Peyer's patch (tissue), 4 donors: ENCODE data around the gene SMIM45.

ENCODE experiments used
- DNase-seq, 3 donors: peaks; one replicate each; pipeline ENCODE4 v3.0.0-alpha.2; 2017 to 2019
- H3K27ac ChIP-seq, 4 donors: fragments of 200-600 bp; sonication (generic); one replicate each; pipeline ENCODE4 v1.5.1; 2016 to 2019
- H3K27me3 ChIP-seq, 2 donors: fragments of 200-600 bp; sonication (generic); one replicate each; pipeline ENCODE4 v1.5.1; 2019
- H3K36me3 ChIP-seq, 3 donors: fragments of 200-600 bp; sonication (generic); one replicate each; pipeline ENCODE4 v1.5.1; 2016 to 2019
- H3K4me1 ChIP-seq, 4 donors: fragments of 200-600 bp; sonication (generic); one replicate each; pipeline ENCODE4 v1.5.1; 2016 to 2019
- H3K4me3 ChIP-seq, 4 donors: fragments of 200-600 bp; sonication (generic); 1 replicate in 3 of 4; 2 replicates in 1 of 4; pipeline ENCODE4 v1.5.1; 2016 to 2019; ENCODE audit warnings: mild to moderate bottlenecking in 1 of 4
- H3K9me3 ChIP-seq, 4 donors: fragments of 200-600 bp; sonication (generic); one replicate each; pipeline ENCODE4 v1.5.1; 2016 to 2019; ENCODE audit warnings: mild to moderate bottlenecking in 1 of 4
- POLR2A ChIP-seq, 2 donors: fragments of 450-650 bp; IDR thresholded peaks; one replicate each; pipeline ENCODE4 v1.5.1; 2017; ENCODE audit warnings: antibody characterized with exemption in 2 of 2, mild to moderate bottlenecking in 2 of 2, moderate library complexity in 2 of 2
- TF ChIP-seq, protein P1 (sequence below), 6 experiments: fragments of 450-650 bp in 4 of 6; fragments of 200-600 bp in 2 of 6; sonication (generic) in 1 of 6; IDR thresholded peaks; one replicate each; pipeline ENCODE4 v1.5.1; 2017 to 2019; ENCODE audit warnings: antibody characterized with exemption in 6 of 6, mild to moderate bottlenecking in 3 of 6, moderate library complexity in 1 of 6

Gene SMIM45

DNA sequence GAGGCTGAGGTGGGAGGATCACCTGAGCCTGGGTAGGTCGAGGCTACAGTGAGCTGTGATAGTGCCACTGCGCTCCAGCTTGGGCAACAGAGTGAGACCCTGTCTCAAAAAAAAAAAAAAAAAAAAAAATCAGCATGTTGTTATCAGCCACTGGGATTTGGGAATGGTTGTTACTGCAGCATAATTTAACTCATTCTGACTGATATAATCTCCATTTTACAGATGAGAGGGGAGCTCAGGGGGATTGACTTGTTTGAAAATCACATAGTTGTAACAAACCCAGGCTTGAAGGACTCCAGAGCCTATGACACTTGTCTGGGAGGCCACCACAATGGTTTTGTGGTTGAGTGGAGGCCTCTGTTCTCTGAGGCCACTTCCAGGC, 14.3 kb downstream of the SMIM45 start:
- DNase-seq: no peak
- Histone ChIP-seq H3K4me3 (no peak overlapping the region), H3K27ac (no peak overlapping the region), H3K9me3 (no peaks in the 10 kb centered on the region), H3K4me1 (no peaks in the 10 kb centered on the region), H3K27me3 (no peaks in the 10 kb centered on the region), H3K36me3 (no peaks in the 10 kb centered on the region)
- no peak for TF ChIP-seq POLR2A (IDR thresholded peaks at IDR 0.05)
- TF ChIP-seq, protein P1, sequence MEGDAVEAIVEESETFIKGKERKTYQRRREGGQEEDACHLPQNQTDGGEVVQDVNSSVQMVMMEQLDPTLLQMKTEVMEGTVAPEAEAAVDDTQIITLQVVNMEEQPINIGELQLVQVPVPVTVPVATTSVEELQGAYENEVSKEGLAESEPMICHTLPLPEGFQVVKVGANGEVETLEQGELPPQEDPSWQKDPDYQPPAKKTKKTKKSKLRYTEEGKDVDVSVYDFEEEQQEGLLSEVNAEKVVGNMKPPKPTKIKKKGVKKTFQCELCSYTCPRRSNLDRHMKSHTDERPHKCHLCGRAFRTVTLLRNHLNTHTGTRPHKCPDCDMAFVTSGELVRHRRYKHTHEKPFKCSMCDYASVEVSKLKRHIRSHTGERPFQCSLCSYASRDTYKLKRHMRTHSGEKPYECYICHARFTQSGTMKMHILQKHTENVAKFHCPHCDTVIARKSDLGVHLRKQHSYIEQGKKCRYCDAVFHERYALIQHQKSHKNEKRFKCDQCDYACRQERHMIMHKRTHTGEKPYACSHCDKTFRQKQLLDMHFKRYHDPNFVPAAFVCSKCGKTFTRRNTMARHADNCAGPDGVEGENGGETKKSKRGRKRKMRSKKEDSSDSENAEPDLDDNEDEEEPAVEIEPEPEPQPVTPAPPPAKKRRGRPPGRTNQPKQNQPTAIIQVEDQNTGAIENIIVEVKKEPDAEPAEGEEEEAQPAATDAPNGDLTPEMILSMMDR (IDR thresholded peaks at IDR 0.05): no peak

DNA sequence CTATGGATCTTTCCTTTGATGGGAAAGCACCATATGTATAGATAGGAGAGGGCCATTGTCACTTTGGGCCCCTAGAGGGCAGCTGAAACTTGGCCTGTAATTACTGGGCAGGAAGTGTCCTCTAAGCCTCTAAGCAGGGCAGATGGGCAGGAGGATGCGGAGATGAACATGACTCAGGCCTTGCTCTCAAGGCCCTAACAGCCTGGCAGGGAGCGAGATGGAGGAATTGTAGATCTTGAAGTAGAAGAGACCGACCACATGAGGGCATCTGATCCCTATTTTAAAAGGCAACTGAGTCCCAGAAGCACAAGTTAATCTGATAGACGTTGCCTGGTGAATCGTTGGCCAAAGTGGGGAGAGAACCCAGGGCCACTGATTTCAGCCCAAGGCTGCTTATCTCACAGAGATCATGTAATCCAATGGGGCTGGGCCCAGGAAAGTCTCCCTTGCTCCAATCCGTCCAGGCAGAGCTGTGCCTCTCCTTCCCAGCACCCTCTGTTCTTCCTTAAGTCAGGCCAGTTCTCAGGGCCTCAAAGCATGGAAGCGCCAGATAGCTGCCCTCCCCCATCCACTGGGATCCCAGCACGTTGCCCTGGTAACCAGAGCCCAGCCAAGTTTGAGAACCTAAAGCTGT, 14.8 kb downstream of the SMIM45 start:
- no peaks in the 10 kb centered on the region for H3K27me3 ChIP-seq
- H3K9me3 ChIP-seq: no peaks in the 10 kb centered on the region
- H3K36me3 ChIP-seq: no peaks in the 10 kb centered on the region
- TF ChIP-seq, protein P1 (IDR thresholded peaks at IDR 0.05): peak in 4 of 6 experiments; percentile 44 to 63 (median 59)
- no peak for TF ChIP-seq POLR2A (IDR thresholded peaks at IDR 0.05)
- H3K4me1 ChIP-seq: no peaks in the 10 kb centered on the region
- peak in 2 of 3 donors; percentile 25 to 76 for DNase-seq
- no peak overlapping the region for H3K27ac ChIP-seq
- H3K4me3 ChIP-seq: no peak overlapping the region

DNA sequence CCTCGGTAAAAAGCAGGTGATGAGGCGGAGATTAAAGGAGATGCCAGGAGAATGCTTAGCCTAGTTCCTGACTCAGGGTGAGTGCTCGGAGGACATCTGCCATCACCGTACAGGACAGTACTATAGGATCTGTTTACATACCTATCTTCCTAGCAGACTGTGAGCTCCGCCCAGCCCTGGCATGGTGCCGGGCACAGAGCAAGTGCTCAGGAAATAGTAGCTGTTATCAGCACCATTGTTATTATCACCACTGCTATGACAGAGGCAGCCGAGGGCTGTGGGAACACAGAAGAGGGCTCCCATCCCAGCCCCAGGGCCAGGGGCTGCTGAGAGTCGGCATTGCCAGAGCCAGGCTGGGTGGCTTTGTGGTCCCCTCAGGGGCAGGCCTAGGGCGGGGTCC, 16.7 kb downstream of the SMIM45 start:
- H3K4me1 ChIP-seq: no peaks in the 10 kb centered on the region
- peak in 2 of 3 donors; percentile 76 to 78 for DNase-seq
- H3K36me3 ChIP-seq: no peaks in the 10 kb centered on the region
- H3K27ac ChIP-seq: no peak overlapping the region
- H3K27me3 ChIP-seq: no peaks in the 10 kb centered on the region
- no peak overlapping the region for H3K4me3 ChIP-seq
- H3K9me3 ChIP-seq: no peaks in the 10 kb centered on the region
- TF ChIP-seq POLR2A (IDR thresholded peaks at IDR 0.05): no peak
- TF ChIP-seq, protein P1 (IDR thresholded peaks at IDR 0.05): no peak

DNA sequence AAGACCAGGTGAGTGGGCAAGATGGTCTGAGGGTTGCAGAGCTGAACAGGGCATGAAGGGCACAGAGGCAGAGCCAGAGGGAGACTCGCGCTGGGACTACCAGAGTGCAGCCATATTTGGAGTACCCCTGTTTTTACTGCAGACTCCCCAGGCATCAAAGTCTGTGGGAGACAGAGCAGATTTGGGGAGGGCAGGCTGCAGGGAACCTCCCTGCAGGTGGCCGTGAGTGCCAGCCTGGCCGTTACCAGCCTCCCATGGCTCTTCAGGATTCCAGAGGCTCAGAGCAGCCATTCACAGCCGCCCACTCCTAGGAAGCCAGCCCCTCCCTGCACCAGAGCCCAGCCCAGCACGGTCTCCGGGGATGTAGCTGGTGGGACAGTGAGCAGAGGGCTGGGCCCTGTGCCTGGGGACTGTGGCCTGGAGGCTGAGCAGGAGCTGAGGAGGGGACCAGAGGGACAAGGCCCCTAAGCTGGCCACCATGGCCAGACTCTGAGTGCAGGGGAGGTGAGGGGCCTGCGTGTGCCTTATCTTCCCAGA, 17.2 kb downstream of the SMIM45 start, which contains the start of gene SEPTIN3:
TSS of gene SEPTIN3 (plus strand) at position 334 of the 537 bp plus-strand sequence. CDS start 2,050 bp downstream, outside the sequence.
- Histone ChIP-seq H3K9me3 (no peaks in the 10 kb centered on the region), H3K4me1 (no peaks in the 10 kb centered on the region), H3K36me3 (no peaks in the 10 kb centered on the region), H3K27ac (no peak within 1 kb of the TSS), H3K27me3 (no peaks in the 10 kb centered on the region), H3K4me3 (no peak within 1 kb of the TSS)
- DNase-seq: no peak
- TF ChIP-seq POLR2A (IDR thresholded peaks at IDR 0.05): no peak
- TF ChIP-seq, protein P1 (IDR thresholded peaks at IDR 0.05): no peak

DNA sequence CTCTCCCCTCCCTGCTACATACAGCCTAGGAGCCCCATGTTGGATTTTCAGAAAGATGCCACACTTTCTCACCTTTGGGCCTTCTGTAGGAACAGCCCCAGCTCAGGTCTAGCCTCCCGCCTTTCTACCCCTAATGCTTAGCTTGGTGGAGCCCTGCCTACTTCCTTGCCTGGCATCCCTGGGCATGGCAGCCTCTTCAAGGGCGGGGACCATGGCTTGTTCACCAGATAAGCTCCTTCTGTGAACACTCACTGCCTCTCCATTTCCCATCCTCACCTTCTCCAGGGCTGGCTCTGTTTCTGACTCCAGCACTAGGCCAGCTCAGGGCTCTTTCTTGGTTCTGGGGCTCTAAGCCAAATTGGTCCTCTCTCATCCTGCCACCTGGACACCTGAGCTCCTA, 18.7 kb downstream of the SMIM45 start:
- Histone ChIP-seq H3K27me3 (peaks cover 0 to 7% of the 10 kb centered on the region in 2 donors), H3K9me3 (no peaks in the 10 kb centered on the region), H3K27ac (no peak overlapping the region), H3K4me3 (no peak overlapping the region), H3K4me1 (no peaks in the 10 kb centered on the region), H3K36me3 (no peaks in the 10 kb centered on the region)
- no peak for DNase-seq
- TF ChIP-seq, protein P1 (IDR thresholded peaks at IDR 0.05): no peak
- TF ChIP-seq POLR2A (IDR thresholded peaks at IDR 0.05): no peak
